Esophagus muscularis mucosa (tissue), 3 donors: ENCODE measurements around the gene TMEM167B.

Experiments
- CTCF ChIP-seq, 3 experiments: fragments of 200-600 bp in 2 of 3; fragments of 450-650 bp in 1 of 3; sonication (generic) in 2 of 3; IDR thresholded peaks; one replicate each; pipeline ENCODE4 v1.5.1; 2017 to 2019; ENCODE audit warnings: antibody characterized with exemption in 3 of 3, mild to moderate bottlenecking in 2 of 3, moderate library complexity in 1 of 3
- POLR2A ChIP-seq: fragments of 450-650 bp; IDR thresholded peaks from one replicate; pipeline ENCODE4 v1.6.1; 2017; ENCODE audit warnings: antibody characterized with exemption, moderate library complexity, mild to moderate bottlenecking, low read depth

GRCh38 chr1:109065137-109065536, 25.4 kb upstream of the TMEM167B start:
- TF ChIP-seq CTCF (IDR thresholded peaks at IDR 0.05) (no peak), POLR2A (no peak)
